Epithelial cell of proximal tubule (primary cell): Measurements from ENCODE around the gene TNFRSF17. TPM values are rescaled to one million over a fixed set of nuclear protein-coding genes. Genes with fewer than 3 reads are reported as not detected.

Source experiments
- DNase-seq: peaks from one replicate; pipeline ENCODE4 v3.0.0-alpha.2; 2011; ENCODE audit warnings: low read depth
- H3K4me3 ChIP-seq: 2 replicates; pipeline ENCODE4 v1.5.1; 2011; ENCODE audit warnings: low read depth, mild to moderate bottlenecking, low read length
- CTCF ChIP-seq: conservative IDR thresholded peaks from 2 replicates; pipeline ENCODE4 v1.5.1; 2012; ENCODE audit warnings: low read depth, mild to moderate bottlenecking, low read length
- total RNA-seq: library from RNA; depleted of rRNA; stranded (reverse); fragments of >200 nt; gene quantifications from 2 replicates; pipeline ENCODE4 v1.2.3, GENCODE V29; 2015

The TNFRSF17 gene
- total RNA-seq, 1 donor from 2014 or later, result not detected

GRCh38 chr16:12010388-12011251, 45.6 kb downstream of the TNFRSF17 start:
- no peak for DNase-seq
- no peak for TF ChIP-seq CTCF
- no peak overlapping the region for H3K4me3 ChIP-seq

- H3K4me3 ChIP-seq, result no peak overlapping the region
- TF ChIP-seq CTCF, result no peak
- DNase-seq, result no peak
Measured at GRCh38 chr16:12011565-12011964, 46.6 kb downstream of the TNFRSF17 start.

GRCh38 chr16:12016291-12016947, 51.4 kb downstream of the TNFRSF17 start:
- no peak overlapping the region for H3K4me3 ChIP-seq
- no peak for TF ChIP-seq CTCF
- DNase-seq, result no peak

- TF ChIP-seq CTCF, result no peak
- no peak for DNase-seq
- H3K4me3 ChIP-seq, result no peak overlapping the region
Measured at GRCh38 chr16:12017558-12017957, 52.5 kb downstream of the TNFRSF17 start.

Other genes starting within 250 kb of the TNFRSF17 start
- 20.2 and 29.9 TPM in 2 replicates for gene TXNDC11, start 222.4 kb upstream of the TNFRSF17 start, total RNA-seq
- gene ZC3H7A, start 168.0 kb upstream of the TNFRSF17 start, total RNA-seq, result 13.7 and 14.5 TPM in 2 replicates
- 141 and 206 TPM in 2 replicates for gene RSL1D1, start 113.7 kb upstream of the TNFRSF17 start, total RNA-seq
- 87.3 and 145 TPM in 2 replicates for gene GSPT1, start 49.3 kb upstream of the TNFRSF17 start, total RNA-seq
- gene NPIPB2, start 23.2 kb upstream of the TNFRSF17 start, total RNA-seq, result 0.36 TPM in 1 of 2 replicates, not detected in the other
- 4.1 and 6.7 TPM in 2 replicates for gene SNX29, start 11.5 kb downstream of the TNFRSF17 start, total RNA-seq